ENCODE data around the gene ITPKB. TPM values are rescaled to one million over a fixed set of nuclear protein-coding genes. Genes with fewer than 3 reads are reported as not detected.

ITPKB gene
- total and polyA plus RNA-seq, 9 donors, result 11.3 to 43.2 (median 20.1) TPM

DNA sequence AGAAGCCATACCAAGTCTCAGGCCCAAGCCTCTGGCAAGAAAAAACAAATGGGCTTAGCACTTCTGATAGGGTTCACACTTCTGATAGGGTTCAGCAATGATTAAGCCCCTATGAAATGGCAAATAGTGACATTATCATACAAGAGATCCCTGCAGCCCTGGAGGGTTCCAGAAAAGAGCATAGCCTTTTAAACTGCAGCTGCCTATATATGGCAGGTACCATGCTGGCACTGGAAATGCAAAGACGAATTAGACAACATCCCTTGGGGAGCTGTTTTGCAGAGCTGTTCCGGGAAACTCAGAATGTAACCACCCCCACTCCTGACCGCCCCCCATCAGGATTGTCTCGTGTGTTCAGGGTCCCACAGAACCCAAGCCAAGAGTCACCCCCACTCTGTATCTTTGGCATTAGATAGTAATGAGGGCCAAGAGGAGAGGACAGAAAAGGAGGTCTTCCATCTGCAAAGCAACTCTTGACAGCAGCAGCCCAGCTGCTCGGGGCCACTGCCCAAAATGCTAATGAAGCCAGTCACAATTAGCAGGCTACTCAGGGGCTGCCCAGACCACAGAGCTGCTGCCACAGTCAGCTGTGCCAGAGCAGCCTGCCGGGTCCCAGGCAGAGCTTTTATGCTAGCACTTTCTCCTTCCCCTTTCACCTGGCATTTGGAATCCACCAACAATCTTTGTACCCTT lies 50.9 kb downstream of the ITPKB start:
- intact Hi-C loops (cut with DNase I), result no loop called here
- H3K4me1 ChIP-seq (ENCODE audit: insufficient read depth), result peaks cover 4% of the 10 kb centered on the region
- TF ChIP-seq EP300 (IDR thresholded peaks at IDR 0.05) (no peak), CTCF (IDR thresholded peaks at IDR 0.05) (no peak), POLR2A (IDR thresholded peaks at IDR 0.05) (no peak)

DNA sequence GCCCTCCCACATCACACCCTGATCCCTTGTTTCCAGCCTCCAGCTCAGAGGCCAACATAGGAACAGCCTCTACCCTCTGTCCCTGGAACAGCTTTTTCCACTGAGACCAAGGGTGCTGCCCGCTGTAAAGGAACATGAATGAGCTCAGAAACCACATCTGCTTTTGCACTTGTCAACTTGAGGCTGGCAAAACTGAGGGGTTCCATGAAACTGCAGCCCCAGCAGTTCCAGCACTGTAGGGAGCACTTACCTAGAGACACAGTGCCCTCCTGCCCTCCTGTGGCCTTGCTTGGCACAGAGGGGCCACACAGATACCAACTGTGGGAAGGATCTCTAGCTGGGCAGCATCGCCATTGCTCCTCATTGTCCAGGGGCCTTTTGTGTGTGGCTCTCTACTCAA lies 51.7 kb downstream of the ITPKB start:
- peak in 1 of 5 donors; percentile 6 for DNase-seq
- H3K27me3 ChIP-seq, result no peaks in the 10 kb centered on the region
- no peak overlapping the region for H3K27ac ChIP-seq
- H3K4me3 ChIP-seq, result no peak overlapping the region
- no peaks in the 10 kb centered on the region for H3K36me3 ChIP-seq
- TF ChIP-seq POLR2A (IDR thresholded peaks at IDR 0.05), result no peak
- TF ChIP-seq EP300 (IDR thresholded peaks at IDR 0.05), result no peak
- no peak for TF ChIP-seq CTCF (IDR thresholded peaks at IDR 0.05)
- H3K9me3 ChIP-seq, result no peaks in the 10 kb centered on the region
- peaks cover 4% of the 10 kb centered on the region for H3K4me1 ChIP-seq (ENCODE audit: insufficient read depth)
- 92 to 95% (median 95%) methylated on average over 2 of the region's 2 CpGs for WGBS, 3 donors
- intact Hi-C loops (cut with DNase I), result no loop called here

More for the DNA sequence above, 50.9 kb downstream of the ITPKB start:
- WGBS, 3 donors, result 62 to 78% (median 65%) methylated on average over 6 of the region's 6 CpGs
- H3K36me3 ChIP-seq, result no peaks in the 10 kb centered on the region
- no peak overlapping the region for H3K27ac ChIP-seq
- H3K9me3 ChIP-seq, result no peaks in the 10 kb centered on the region
- peak in 1 of 5 donors; percentile 4 for DNase-seq
- no peaks in the 10 kb centered on the region for H3K27me3 ChIP-seq
- H3K4me3 ChIP-seq, result no peak overlapping the region

DNA sequence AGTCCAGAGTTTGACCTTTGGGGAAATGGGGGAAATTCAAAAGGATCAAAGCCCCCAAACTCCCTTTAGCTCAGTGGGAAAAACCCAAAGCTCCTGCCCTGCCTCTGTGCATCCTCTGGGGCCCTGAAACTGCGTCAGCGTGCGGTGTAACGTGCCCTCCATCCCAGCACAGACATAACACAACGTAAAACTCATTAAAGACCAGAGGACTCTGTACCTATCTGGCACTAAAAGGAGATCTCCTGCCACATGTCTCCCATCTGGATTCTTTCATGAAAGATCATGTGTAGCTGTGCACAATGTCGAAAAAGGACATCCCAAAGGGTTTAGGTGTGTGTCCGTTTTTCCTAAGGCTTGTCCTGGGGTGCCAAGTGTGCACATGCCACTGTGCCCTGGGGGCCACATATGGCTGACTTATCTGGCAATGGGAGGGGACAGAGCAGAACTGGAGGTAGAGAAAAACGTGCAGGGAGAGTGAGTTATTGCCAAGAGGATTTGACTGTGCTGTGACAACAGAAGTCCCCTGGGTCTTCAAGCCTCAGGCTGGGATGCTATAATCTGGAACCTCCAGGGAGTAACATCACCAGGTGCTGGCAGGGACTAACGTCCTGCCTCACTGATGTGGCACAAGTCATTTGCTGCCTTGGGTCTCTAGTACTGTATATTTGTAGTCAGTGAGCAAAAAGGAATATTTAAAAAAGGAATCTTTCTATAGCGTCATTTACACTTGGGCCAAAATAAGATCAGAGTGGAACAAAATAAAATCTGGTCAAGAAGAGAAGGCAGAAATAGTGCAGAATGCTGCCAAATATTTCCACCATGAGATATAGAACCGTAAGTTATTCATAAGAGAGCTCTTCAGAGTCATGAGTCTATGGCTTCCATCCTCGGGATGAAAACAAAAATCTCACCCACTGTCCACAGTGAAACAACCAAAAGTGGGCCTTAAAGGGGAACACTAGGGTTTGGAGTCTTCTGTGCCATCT lies 52.3 kb downstream of the ITPKB start:
- no peaks in the 10 kb centered on the region for H3K36me3 ChIP-seq
- 66 to 77% (median 75%) methylated on average over 12 of the region's 12 CpGs for WGBS, 3 donors
- H3K27me3 ChIP-seq, result no peaks in the 10 kb centered on the region
- H3K4me3 ChIP-seq, result no peak overlapping the region
- no peaks in the 10 kb centered on the region for H3K9me3 ChIP-seq
- TF ChIP-seq CTCF (IDR thresholded peaks at IDR 0.05) (no peak), POLR2A (IDR thresholded peaks at IDR 0.05) (no peak), EP300 (IDR thresholded peaks at IDR 0.05) (no peak)
- DNase-seq, result peak in 1 of 5 donors; percentile 5
- peaks cover 5% of the 10 kb centered on the region for H3K4me1 ChIP-seq (ENCODE audit: insufficient read depth)
- H3K27ac ChIP-seq, result no peak overlapping the region
- intact Hi-C loops (cut with DNase I), result no loop called here

GRCh38 chr1:226685196-226685820 lies 53.8 kb downstream of the ITPKB start:
- Histone ChIP-seq H3K9me3 (no peaks in the 10 kb centered on the region), H3K4me1 (ENCODE audit: insufficient read depth) (peaks cover 3% of the 10 kb centered on the region), H3K27me3 (no peaks in the 10 kb centered on the region), H3K36me3 (no peaks in the 10 kb centered on the region), H3K27ac (no peak overlapping the region), H3K4me3 (no peak overlapping the region)
- WGBS, 3 donors, result 84 to 86% (median 84%) methylated on average over 11 of the region's 11 CpGs
- DNase-seq, result peak in 1 of 5 donors; percentile 12
- intact Hi-C loops (cut with DNase I), result no loop called here
- TF ChIP-seq CTCF (IDR thresholded peaks at IDR 0.05), result no peak
- no peak for TF ChIP-seq POLR2A (IDR thresholded peaks at IDR 0.05)
- TF ChIP-seq EP300 (IDR thresholded peaks at IDR 0.05), result no peak

Measured in ovary (tissue), 9 donors.